NCI-H2029 treated with DMSO at 0.1 percent for 48 hours (cell line): ENCODE measurements around the gene MAGEA8.
"Not testable (repeated sequence)": the region's sequence is repeated elsewhere in the genome, so short reads cannot be mapped to it uniquely, and the experiment has no call there.

ENCODE experiments used
- DNase-seq: peaks from one replicate; lab custom pipeline; 2025; lab: John Stamatoyannopoulos, UW

The MAGEA8 gene

GRCh38 chrX:149881081-149881711, at the start of gene MAGEA8:
MAGEA8 (plus strand) TSS chrX:149881183; CDS start chrX:149884273, 3,090 bp downstream.
- no peak for DNase-seq

- no peak for DNase-seq
Measured at GRCh38 chrX:149831473-149831872, 49.5 kb upstream of the MAGEA8 start.

GRCh38 chrX:149836728-149837127, 44.3 kb upstream of the MAGEA8 start:
- not testable (repeated sequence) for DNase-seq

GRCh38 chrX:149837167-149837566, 43.8 kb upstream of the MAGEA8 start:
- DNase-seq: no peak

- DNase-seq: no peak
Measured at GRCh38 chrX:149837639-149838038, 43.3 kb upstream of the MAGEA8 start.

- DNase-seq: no peak
Measured at GRCh38 chrX:149841929-149842328, 39.1 kb upstream of the MAGEA8 start.

- no peak for DNase-seq
Measured at GRCh38 chrX:149845385-149845784, 35.6 kb upstream of the MAGEA8 start.

GRCh38 chrX:149846789-149847188, 34.2 kb upstream of the MAGEA8 start:
- no peak for DNase-seq

- no peak for DNase-seq
Measured at GRCh38 chrX:149848855-149849254, 32.1 kb upstream of the MAGEA8 start.

GRCh38 chrX:149849787-149850186, 31.2 kb upstream of the MAGEA8 start:
- no peak for DNase-seq

- DNase-seq: no peak
Measured at GRCh38 chrX:149851864-149852263, 29.1 kb upstream of the MAGEA8 start.

- DNase-seq: no peak
Measured at GRCh38 chrX:149853925-149854324, 27.1 kb upstream of the MAGEA8 start.

GRCh38 chrX:149858592-149858991, 22.4 kb upstream of the MAGEA8 start:
- DNase-seq: no peak

GRCh38 chrX:149860445-149860844, 20.5 kb upstream of the MAGEA8 start:
- no peak for DNase-seq

GRCh38 chrX:149865390-149865789, 15.6 kb upstream of the MAGEA8 start:
- no peak for DNase-seq

GRCh38 chrX:149867488-149867887, 13.5 kb upstream of the MAGEA8 start:
- no peak for DNase-seq

GRCh38 chrX:149870840-149871239, 10.1 kb upstream of the MAGEA8 start:
- DNase-seq: no peak

- DNase-seq: no peak
Measured at GRCh38 chrX:149871433-149871832, 9.6 kb upstream of the MAGEA8 start.

- DNase-seq: no peak
Measured at GRCh38 chrX:149871940-149872339, 9.0 kb upstream of the MAGEA8 start.

GRCh38 chrX:149877157-149877556, 3.8 kb upstream of the MAGEA8 start:
- no peak for DNase-seq

GRCh38 chrX:149877636-149878035, 3.3 kb upstream of the MAGEA8 start:
- no peak for DNase-seq

GRCh38 chrX:149890828-149891227, 9.8 kb downstream of the MAGEA8 start:
- DNase-seq: not testable (repeated sequence)

- DNase-seq: no peak
Measured at GRCh38 chrX:149898554-149898953, 17.6 kb downstream of the MAGEA8 start.
